DOHH2 (cell line): ENCODE results near the gene ZNF12.

Experiments
- H3F3A ChIP-seq: fragments of 200-600 bp; sonication (generic), shearing (Covaris generic); 2 replicates; pipeline ENCODE4 v1.6.0; 2016; ENCODE audit warnings: antibody characterized with exemption, mild to moderate bottlenecking; ENCODE audit not compliant: control insufficient read depth, insufficient read depth
- H3K27ac ChIP-seq: fragments of 200-600 bp; sonication (generic); 2 replicates; pipeline ENCODE4 v1.5.1; 2014; ENCODE audit warnings: low read depth, mild to moderate bottlenecking, low read length, moderate library complexity
- H3K27me3 ChIP-seq: fragments of 200-600 bp; sonication (generic); 2 replicates; pipeline ENCODE4 v1.6.1; 2014; ENCODE audit warnings: mild to moderate bottlenecking, low read length, mixed read lengths; ENCODE audit not compliant: control insufficient read depth
- H3K36me3 ChIP-seq: fragments of 200-600 bp; sonication (generic); 2 replicates; pipeline ENCODE4 v1.6.1; 2014; ENCODE audit warnings: mild to moderate bottlenecking, low read length, moderate library complexity, mixed read lengths; ENCODE audit not compliant: control insufficient read depth
- H3K4me1 ChIP-seq: fragments of 200-600 bp; sonication (generic); 2 replicates; pipeline ENCODE4 v1.6.1; 2014; ENCODE audit warnings: mild to moderate bottlenecking, low read length, mixed read lengths; ENCODE audit not compliant: control insufficient read depth
- H3K4me2 ChIP-seq: fragments of 200-600 bp; sonication (generic); 2 replicates; pipeline ENCODE4 v1.6.0; 2014; ENCODE audit warnings: mild to moderate bottlenecking, low read length, moderate library complexity
- H3K4me3 ChIP-seq: fragments of 200-600 bp; sonication (generic); 2 replicates; pipeline ENCODE4 v1.5.1; 2014; ENCODE audit warnings: mild to moderate bottlenecking, low read length, mixed read lengths
- H3K79me2 ChIP-seq: fragments of 200-600 bp; sonication (generic); 2 replicates; pipeline ENCODE4 v1.6.1; 2014; ENCODE audit warnings: mild to moderate bottlenecking, low read length, mixed read lengths; ENCODE audit not compliant: control insufficient read depth
- H3K9me2 ChIP-seq: fragments of 200-600 bp; sonication (generic); replicated peaks from 2 replicates; pipeline ENCODE4 v1.6.1; 2014; ENCODE audit warnings: mild to moderate bottlenecking, low read length, mixed read lengths; ENCODE audit not compliant: control insufficient read depth
- H3K9me3 ChIP-seq: fragments of 200-600 bp; sonication (generic); 2 replicates; pipeline ENCODE4 v1.6.1; 2014; ENCODE audit warnings: antibody characterized with exemption, low read length, mixed read lengths; ENCODE audit not compliant: control insufficient read depth, insufficient read depth
- H4K20me1 ChIP-seq: fragments of 200-600 bp; sonication (generic); 2 replicates; pipeline ENCODE4 v1.6.0; 2014; ENCODE audit warnings: low read depth, mild to moderate bottlenecking, antibody characterized with exemption, low read length, moderate library complexity; ENCODE audit not compliant: control insufficient read depth, insufficient read depth
- CTCF ChIP-seq: fragments of 200-600 bp; sonication (generic); IDR thresholded peaks from one replicate; pipeline ENCODE4 v1.5.1; 2014; ENCODE audit warnings: antibody characterized with exemption, mild to moderate bottlenecking, low read depth, low read length; ENCODE audit not compliant: poor library complexity, severe bottlenecking
- EZH2phosphoT487 ChIP-seq: fragments of 200-600 bp; sonication (generic); IDR thresholded peaks from 2 replicates; pipeline ENCODE4 v1.6.1; 2017; ENCODE audit warnings: borderline replicate concordance, mild to moderate bottlenecking, antibody characterized with exemption, low read length, moderate library complexity, mixed read lengths

ZNF12 gene

GRCh38 chr7:6651851-6652445, 54.8 kb downstream of the ZNF12 start:
- Histone ChIP-seq H3K27ac (no peak overlapping the region), H3K9me2 (no peaks in the 10 kb centered on the region), H3K36me3 (peaks cover 75% of the 10 kb centered on the region), H4K20me1 (no peaks in the 10 kb centered on the region), H3K4me1 (no peaks in the 10 kb centered on the region), H3K79me2 (peaks cover 27% of the 10 kb centered on the region), H3K9me3 (peaks cover 18% of the 10 kb centered on the region), H3K27me3 (no peaks in the 10 kb centered on the region), H3F3A (no peaks in the 10 kb centered on the region), H3K4me3 (no peak overlapping the region), H3K4me2 (no peak overlapping the region)
- TF ChIP-seq CTCF (no peak), EZH2phosphoT487 (no peak)

GRCh38 chr7:6650521-6651011, 56.2 kb downstream of the ZNF12 start:
- H3K4me3 ChIP-seq, result no peak overlapping the region
- H4K20me1 ChIP-seq, result no peaks in the 10 kb centered on the region; the same call in 1 of the 2 replicates
- no peak overlapping the region for H3K27ac ChIP-seq
- no peaks in the 10 kb centered on the region for H3K4me1 ChIP-seq
- TF ChIP-seq CTCF, result no peak
- no peak for TF ChIP-seq EZH2phosphoT487
- no peaks in the 10 kb centered on the region for H3K27me3 ChIP-seq
- no peak overlapping the region for H3K4me2 ChIP-seq
- H3K79me2 ChIP-seq, result peaks cover 32% of the 10 kb centered on the region
- peaks cover 86% of the 10 kb centered on the region for H3K36me3 ChIP-seq
- H3K9me2 ChIP-seq, result no peaks in the 10 kb centered on the region
- H3K9me3 ChIP-seq, result peaks cover 18% of the 10 kb centered on the region
- no peaks in the 10 kb centered on the region for H3F3A ChIP-seq

DNA sequence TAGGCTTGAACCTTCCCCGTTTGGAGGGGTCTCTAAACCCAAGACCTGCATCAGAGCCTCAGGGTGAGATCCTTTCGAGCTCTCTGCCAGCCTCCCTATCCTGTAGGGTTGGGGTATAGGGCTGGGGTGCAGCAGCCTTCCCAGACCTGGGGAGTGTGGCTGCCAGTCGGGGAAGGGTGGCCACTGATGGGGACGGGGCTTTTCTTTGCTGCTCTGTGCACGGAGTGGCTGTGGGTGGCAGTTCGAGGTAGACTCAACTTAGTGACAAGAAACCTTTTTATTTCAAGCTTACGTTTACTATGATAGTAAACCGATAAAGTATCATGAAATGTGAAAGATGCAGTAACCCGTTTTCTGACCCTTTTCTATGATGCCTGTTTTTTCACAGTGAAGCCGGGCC, 56.7 kb downstream of the ZNF12 start:
- Histone ChIP-seq H3K27me3 (no peaks in the 10 kb centered on the region), H4K20me1 (no peaks in the 10 kb centered on the region; the same call in 1 of the 2 replicates), H3K79me2 (peaks cover 32% of the 10 kb centered on the region), H3K27ac (no peak overlapping the region), H3K9me2 (no peaks in the 10 kb centered on the region), H3K4me3 (no peak overlapping the region), H3K4me1 (no peaks in the 10 kb centered on the region), H3K4me2 (no peak overlapping the region), H3K36me3 (peaks cover 85% of the 10 kb centered on the region), H3F3A (no peaks in the 10 kb centered on the region), H3K9me3 (peaks cover 18% of the 10 kb centered on the region)
- TF ChIP-seq CTCF (no peak), EZH2phosphoT487 (no peak)
